ENCODE data around the gene SLC25A53.

Gene SLC25A53

GRCh38 chrX:104166735-104167436 lies 10.1 kb upstream of the SLC25A53 start (continued):
- no peak for TF ChIP-seq EGR2 (tag by site-specific recombination; IDR thresholded peaks at IDR 0.05; ENCODE audit: low read depth)
- no peak for TF ChIP-seq MEIS1 (CRISPR knock-in tag; IDR thresholded peaks at IDR 0.05; ENCODE audit: borderline replicate concordance)
- peak; percentile 69 for TF ChIP-seq PRDM10 (tag by site-specific recombination; IDR thresholded peaks at IDR 0.05)
- TF ChIP-seq GFI1B (tag by site-specific recombination; IDR thresholded peaks at IDR 0.05): no peak
- TF ChIP-seq ZNF560 (tag by site-specific recombination; IDR thresholded peaks at IDR 0.05; ENCODE audit: borderline replicate concordance): no peak
- TF ChIP-seq ZFHX2 (tag by site-specific recombination; conservative IDR thresholded peaks at IDR 0.05): no peak
- TF ChIP-seq ZNF776 (tag by site-specific recombination; IDR thresholded peaks at IDR 0.05; ENCODE audit: borderline replicate concordance): no peak
- TF ChIP-seq ZNF10 (tag by site-specific recombination; IDR thresholded peaks at IDR 0.05): no peak
- TF ChIP-seq ZNF112 (tag by site-specific recombination; IDR thresholded peaks at IDR 0.05): no peak
- peak; percentile 65; the same call in 1 of the 2 replicates for TF ChIP-seq ZBTB20 (tag by site-specific recombination; IDR thresholded peaks at IDR 0.05)
- TF ChIP-seq ZNF266 (tag by site-specific recombination; IDR thresholded peaks at IDR 0.05; ENCODE audit: low read depth): no peak
- no peak for TF ChIP-seq ZNF623 (tag by site-specific recombination; IDR thresholded peaks at IDR 0.05)
- TF ChIP-seq SP2 (tag by site-specific recombination; IDR thresholded peaks at IDR 0.05): peak; percentile 54
- no peak for TF ChIP-seq ZNF600 (tag by site-specific recombination; IDR thresholded peaks at IDR 0.05)
- no peak for TF ChIP-seq ZBTB11 (tag by site-specific recombination; conservative IDR thresholded peaks at IDR 0.05; ENCODE audit: low read depth)
- no peak for TF ChIP-seq BCL11A (tag by site-specific recombination; IDR thresholded peaks at IDR 0.05; ENCODE audit: low read depth)
- no peak for TF ChIP-seq FEZF1 (tag by site-specific recombination; IDR thresholded peaks at IDR 0.05)
- no peak for TF ChIP-seq ZNF18 (tag by site-specific recombination; IDR thresholded peaks at IDR 0.05)
- TF ChIP-seq SP7 (tag by site-specific recombination; IDR thresholded peaks at IDR 0.05): no peak
- TF ChIP-seq REPIN1 (tag by site-specific recombination; IDR thresholded peaks at IDR 0.05; ENCODE audit: low read depth): no peak
- TF ChIP-seq SETDB1 (IDR thresholded peaks at IDR 0.05; ENCODE audit: insufficient read length, low read length): no peak
- no peak for TF ChIP-seq KLF16 (tag by site-specific recombination; IDR thresholded peaks at IDR 0.05)
- no peak for TF ChIP-seq ZFP37 (tag by site-specific recombination; IDR thresholded peaks at IDR 0.05)
- no peak for TF ChIP-seq ZNF701 (tag by site-specific recombination; IDR thresholded peaks at IDR 0.05)
- TF ChIP-seq ZNF37A (tag by site-specific recombination; IDR thresholded peaks at IDR 0.05): no peak
- TF ChIP-seq ZNF416 (tag by site-specific recombination; IDR thresholded peaks at IDR 0.05): no peak
- TF ChIP-seq SALL2 (tag by site-specific recombination; IDR thresholded peaks at IDR 0.05; ENCODE audit: borderline replicate concordance): no peak
- TF ChIP-seq ZBTB6 (tag by site-specific recombination; IDR thresholded peaks at IDR 0.05): no peak
- TF ChIP-seq KLF8 (tag by site-specific recombination; IDR thresholded peaks at IDR 0.05): 0 out of 2 replicates have a peak, but pooled peaks have one; percentile 17
- no peak for TF ChIP-seq ZNF239 (tag by site-specific recombination; IDR thresholded peaks at IDR 0.05)
- TF ChIP-seq ZNF26 (tag by site-specific recombination; IDR thresholded peaks at IDR 0.05): no peak

All from HEK293 (cell line).